22Rv1 (cell line): ENCODE results near the gene CCSER1.
"Not testable (repeated sequence)": the region's sequence is repeated elsewhere in the genome, so short reads cannot be mapped to it uniquely, and the experiment has no call there.

Experiments used
- CTCF ChIP-seq: fragments of 450-650 bp; IDR thresholded peaks from 2 replicates; pipeline ENCODE4 v1.5.1; 2017; ENCODE audit warnings: mild to moderate bottlenecking
- ZFX ChIP-seq: fragments of 450-650 bp; IDR thresholded peaks from 2 replicates; pipeline ENCODE4 v1.6.1; 2017; ENCODE audit warnings: antibody characterized with exemption, borderline replicate concordance

- TF ChIP-seq CTCF, ZFX: not testable (repeated sequence)
These were observed 1335.4 kb downstream of the CCSER1 start for GRCh38 chr4:91462566-91462965.
